Left lobe of liver (tissue), 2 donors: Measurements from ENCODE around the gene RGL4. TPM values are rescaled to one million over a fixed set of nuclear protein-coding genes. Genes with fewer than 3 reads are reported as not detected.
"Not testable (repeated sequence)": the region's sequence is repeated elsewhere in the genome, so short reads cannot be mapped to it uniquely, and the experiment has no call there.

Experiments
- ATAC-seq: fragments of 200-7000 bp; cut with Tn5 transposase; one replicate; pipeline ENCODE4 v1.9.1; 2020; ENCODE audit warnings: mild to moderate bottlenecking, moderate library complexity
- DNase-seq: peaks from one replicate; pipeline ENCODE4 v3.0.0-alpha.2; 2020; ENCODE audit warnings: low spot score
- total RNA-seq: library from RNA; stranded (reverse); gene quantifications from one replicate; pipeline ENCODE4 v1.2.1, GENCODE V29; 2021
- donor health status: DM: no; HTN: no; CAD: no; lungs with moderate emphysema.
- donor health status: DM: no; HTN: yes; CAD: no.

RGL4 gene
- total RNA-seq, 1 donor from 2014 or later = not detected

DNA sequence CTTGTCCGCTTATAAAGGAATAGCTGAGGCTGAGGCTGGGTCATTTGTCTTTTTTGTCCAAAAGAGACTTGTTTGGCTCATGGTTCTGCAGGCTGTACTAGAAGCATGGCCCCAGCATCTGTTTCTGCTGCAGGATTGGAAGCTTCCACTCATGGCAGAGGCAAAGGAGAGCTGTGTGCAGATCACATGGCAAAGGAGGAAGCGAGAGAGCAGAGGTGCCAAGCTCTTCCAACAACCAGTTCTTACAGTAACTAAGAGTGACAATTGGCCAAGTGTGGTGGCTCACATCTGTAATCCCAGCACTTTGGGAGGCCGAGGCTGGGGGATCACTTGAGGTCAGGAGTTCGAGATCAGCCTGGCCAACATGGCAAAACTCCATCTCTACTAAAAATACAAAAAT lies 37.3 kb downstream of the RGL4 start:
- not testable (repeated sequence) for DNase-seq, ATAC-seq

GRCh38 chr22:23737696-23738095 lies 46.9 kb downstream of the RGL4 start:
- no peak for ATAC-seq

GRCh38 chr22:23742505-23743264 lies 51.9 kb downstream of the RGL4 start:
- ATAC-seq (no peak), DNase-seq (no peak)

More at GRCh38 chr22:23737696-23738095, 46.9 kb downstream of the RGL4 start:
- DNase-seq = no peak

- no peak for ATAC-seq
- DNase-seq = no peak
These were observed 52.5 kb downstream of the RGL4 start for GRCh38 chr22:23743303-23743705.

- DNase-seq (no peak), ATAC-seq (no peak)
These were observed 53.2 kb downstream of the RGL4 start for GRCh38 chr22:23744001-23744400.

GRCh38 chr22:23744485-23744884 lies 53.7 kb downstream of the RGL4 start:
- ATAC-seq = no peak
- no peak for DNase-seq

GRCh38 chr22:23745791-23746190 lies 55.0 kb downstream of the RGL4 start:
- no peak for ATAC-seq
- DNase-seq = no peak

Other genes starting within 250 kb of the RGL4 start
- gene IGLL1, start 110.7 kb upstream of the RGL4 start, total RNA-seq = not detected
- gene DRICH1, start 58.7 kb upstream of the RGL4 start, total RNA-seq = 0.18 TPM
- 0.96 TPM for gene ZNF70, start 60.1 kb downstream of the RGL4 start, total RNA-seq
- gene VPREB3, start 63.4 kb downstream of the RGL4 start, total RNA-seq = 0.40 TPM
- gene C22orf15, start 72.0 kb downstream of the RGL4 start, total RNA-seq = not detected
- 320 TPM for gene CHCHD10, start 77.0 kb downstream of the RGL4 start, total RNA-seq
- gene MMP11, start 81.8 kb downstream of the RGL4 start, total RNA-seq = 0.38 TPM
- gene SMARCB1, start 96.0 kb downstream of the RGL4 start, total RNA-seq = 25.7 TPM
- 4.7 TPM for gene DERL3, start 148.0 kb downstream of the RGL4 start, total RNA-seq
- 6.8 TPM for gene SLC2A11, start 166.9 kb downstream of the RGL4 start, total RNA-seq
- gene MIF, start 203.4 kb downstream of the RGL4 start, total RNA-seq = 81.5 TPM